GM12873 (cell line): Measurements from ENCODE around the gene SKIDA1.

Source experiments
- CTCF ChIP-seq: IDR thresholded peaks from 2 replicates; pipeline ENCODE4 v1.5.1; 2012; ENCODE audit warnings: low read depth, mild to moderate bottlenecking, moderate library complexity, low read length, control low read depth; ENCODE audit not compliant: insufficient read depth; ENCODE audit errors: missing control alignments

SKIDA1 gene

GRCh38 chr10:21530641-21531040 lies 5.2 kb upstream of the SKIDA1 start:
- no peak for TF ChIP-seq CTCF

GRCh38 chr10:21530168-21530567 lies 4.7 kb upstream of the SKIDA1 start:
- no peak for TF ChIP-seq CTCF

GRCh38 chr10:21529032-21529910 lies 3.8 kb upstream of the SKIDA1 start:
- TF ChIP-seq CTCF, result no peak

- TF ChIP-seq CTCF, result no peak
Observed at GRCh38 chr10:21528236-21529031, 3.0 kb upstream of the SKIDA1 start.

- TF ChIP-seq CTCF, result no peak
Observed at GRCh38 chr10:21527598-21528235, 2.2 kb upstream of the SKIDA1 start.

- TF ChIP-seq CTCF, result no peak
Observed at GRCh38 chr10:21526860-21527597, 1.5 kb upstream of the SKIDA1 start.
